ENCODE measurements around the gene PLCB4. TPM values are rescaled to one million over a fixed set of nuclear protein-coding genes. Genes with fewer than 3 reads are reported as not detected.

Gene PLCB4
- total RNA-seq, 1 experiment from 2014 or later = 12.6 TPM

GRCh38 chr20:9206486-9206885, 137.6 kb downstream of the PLCB4 start:
- Mint-ChIP-seq H3K27me3 (ENCODE audit: low read depth) (no peaks in the 10 kb centered on the region), H3K36me3 (no peaks in the 10 kb centered on the region), H3K4me3 (no peak overlapping the region), H3K9me3 (no peaks in the 10 kb centered on the region), H3K27ac (no peak overlapping the region), H3K4me1 (peaks cover 21% of the 10 kb centered on the region)
- TF ChIP-seq MXD4 (CRISPR knock-in tag; IDR thresholded peaks at IDR 0.05; ENCODE audit: borderline replicate concordance) (no peak), CBFB (CRISPR knock-in tag; IDR thresholded peaks at IDR 0.05; ENCODE audit: low read depth) (no peak), FOXP4 (CRISPR knock-in tag; IDR thresholded peaks at IDR 0.05) (no peak), NFE2L1 (CRISPR knock-in tag; IDR thresholded peaks at IDR 0.05) (no peak), TP53 (CRISPR knock-in tag; IDR thresholded peaks at IDR 0.05) (no peak)
- POLR2A ChIA-PET = no interaction called here
- CTCF ChIA-PET = interaction anchor here (1.4 kb wide), 1 partner anchor 9 kb away, joined by 3 read pairs; no protein-coding TSS in a partner anchor
- no peak for ATAC-seq
- no peak for DNase-seq (ENCODE audit: low spot score)

DNA sequence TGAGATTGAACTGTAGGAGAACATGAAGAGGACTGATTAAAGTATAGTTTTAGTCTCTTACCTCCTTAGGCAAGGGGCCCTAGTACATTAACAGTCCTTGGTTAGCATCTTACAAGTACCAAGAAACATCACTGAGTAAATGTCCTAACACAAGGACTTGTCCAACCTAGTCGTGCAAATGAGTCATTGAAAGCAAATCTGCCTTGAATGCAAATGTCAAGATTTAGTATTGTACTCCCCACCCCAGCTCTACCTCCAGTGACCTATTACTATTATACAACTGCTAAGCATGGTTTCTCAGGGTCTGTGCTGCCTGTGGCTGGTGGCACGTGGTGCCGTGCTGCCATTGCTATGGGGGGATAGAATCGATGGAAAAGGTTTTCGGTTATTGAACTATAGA, 138.4 kb downstream of the PLCB4 start:
- no peak for TF ChIP-seq SMAD4 (CRISPR knock-in tag; IDR thresholded peaks at IDR 0.05)
- TF ChIP-seq NR2C2 (CRISPR knock-in tag; IDR thresholded peaks at IDR 0.05) = no peak
- no peak for TF ChIP-seq E2F5 (CRISPR knock-in tag; IDR thresholded peaks at IDR 0.05)
- no peak for TF ChIP-seq CTCF (IDR thresholded peaks at IDR 0.05)
- no peak for TF ChIP-seq ZNF317 (CRISPR knock-in tag; IDR thresholded peaks at IDR 0.05; ENCODE audit: borderline replicate concordance, low read depth)
- no peak for TF ChIP-seq PRRX2 (CRISPR knock-in tag; IDR thresholded peaks at IDR 0.05)
- CTCF ChIA-PET = interaction anchor here (1.4 kb wide), 1 partner anchor 8 kb away, joined by 3 read pairs; no protein-coding TSS in a partner anchor
- no peak overlapping the region for H3K4me3 Mint-ChIP-seq

DNA sequence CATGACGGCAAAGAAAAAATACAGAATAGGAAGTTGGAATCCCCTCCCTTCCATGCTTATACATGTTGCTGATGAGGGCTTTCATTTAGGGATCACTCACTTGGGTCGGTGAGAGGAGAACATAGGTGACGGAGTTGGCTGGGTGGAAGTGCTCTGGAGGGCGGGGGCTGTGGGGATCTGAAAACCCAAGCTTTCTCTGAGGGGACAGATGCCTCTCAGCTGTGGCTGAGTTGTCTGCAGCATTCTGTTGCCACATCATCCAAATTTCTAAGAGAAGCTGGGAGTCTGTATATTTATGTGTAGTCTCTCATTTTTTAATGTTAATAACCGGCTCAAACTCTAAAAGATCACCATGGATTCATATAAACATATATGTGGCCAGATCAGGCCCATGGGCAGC, 141.5 kb downstream of the PLCB4 start:
- Mint-ChIP-seq H3K27me3 (ENCODE audit: low read depth) (no peaks in the 10 kb centered on the region), H3K4me3 (no peak overlapping the region), H3K36me3 (no peaks in the 10 kb centered on the region), H3K9me3 (no peaks in the 10 kb centered on the region), H3K27ac (peak overlapping the region; percentile 22; the same call in 1 of the 2 replicates), H3K4me1 (peaks cover 13% of the 10 kb centered on the region)
- ATAC-seq (no peak), DNase-seq (ENCODE audit: low spot score) (no peak)
- no peak for TF ChIP-seq FOXK1 (CRISPR knock-in tag; IDR thresholded peaks at IDR 0.05)
- TF ChIP-seq MYBL2 (CRISPR knock-in tag; IDR thresholded peaks at IDR 0.05) = no peak
- TF ChIP-seq ZNF532 (CRISPR knock-in tag; IDR thresholded peaks at IDR 0.05; ENCODE audit: borderline replicate concordance) = no peak
- TF ChIP-seq ATF2 (CRISPR knock-in tag; IDR thresholded peaks at IDR 0.05; ENCODE audit: borderline replicate concordance, low read depth) = no peak
- TF ChIP-seq, protein P1, sequence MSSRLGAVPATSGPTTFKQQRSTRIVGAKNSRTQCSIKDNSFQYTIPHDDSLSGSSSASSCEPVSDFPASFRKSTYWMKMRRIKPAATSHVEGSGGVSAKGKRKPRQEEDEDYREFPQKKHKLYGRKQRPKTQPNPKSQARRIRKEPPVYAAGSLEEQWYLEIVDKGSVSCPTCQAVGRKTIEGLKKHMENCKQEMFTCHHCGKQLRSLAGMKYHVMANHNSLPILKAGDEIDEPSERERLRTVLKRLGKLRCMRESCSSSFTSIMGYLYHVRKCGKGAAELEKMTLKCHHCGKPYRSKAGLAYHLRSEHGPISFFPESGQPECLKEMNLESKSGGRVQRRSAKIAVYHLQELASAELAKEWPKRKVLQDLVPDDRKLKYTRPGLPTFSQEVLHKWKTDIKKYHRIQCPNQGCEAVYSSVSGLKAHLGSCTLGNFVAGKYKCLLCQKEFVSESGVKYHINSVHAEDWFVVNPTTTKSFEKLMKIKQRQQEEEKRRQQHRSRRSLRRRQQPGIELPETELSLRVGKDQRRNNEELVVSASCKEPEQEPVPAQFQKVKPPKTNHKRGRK (CRISPR knock-in tag; IDR thresholded peaks at IDR 0.05; ENCODE audit: borderline replicate concordance) = no peak
- ChIA-PET CTCF (interaction anchor here (0.7 kb wide), 1 partner anchor 18 kb away, joined by 3 read pairs; no protein-coding TSS in a partner anchor), POLR2A (interaction anchor here (0.6 kb wide), 2 partner anchors 500 to 672 kb away, joined by 3 read pairs; no protein-coding TSS in a partner anchor)

More for the DNA sequence above, 138.4 kb downstream of the PLCB4 start:
- no peak for DNase-seq (ENCODE audit: low spot score)
- Mint-ChIP-seq H3K9me3 (no peaks in the 10 kb centered on the region), H3K4me1 (peaks cover 21% of the 10 kb centered on the region), H3K27ac (no peak overlapping the region), H3K36me3 (no peaks in the 10 kb centered on the region), H3K27me3 (ENCODE audit: low read depth) (no peaks in the 10 kb centered on the region)
- POLR2A ChIA-PET = no interaction called here
- ATAC-seq = no peak

All from WTC11 (cell line).